ENCODE data around the gene CTDSP2. TPM values are rescaled to one million over a fixed set of nuclear protein-coding genes. Genes with fewer than 3 reads are reported as not detected.

CTDSP2 gene
- total RNA-seq, 1 experiment from 2014 or later = 44.0 TPM

DNA sequence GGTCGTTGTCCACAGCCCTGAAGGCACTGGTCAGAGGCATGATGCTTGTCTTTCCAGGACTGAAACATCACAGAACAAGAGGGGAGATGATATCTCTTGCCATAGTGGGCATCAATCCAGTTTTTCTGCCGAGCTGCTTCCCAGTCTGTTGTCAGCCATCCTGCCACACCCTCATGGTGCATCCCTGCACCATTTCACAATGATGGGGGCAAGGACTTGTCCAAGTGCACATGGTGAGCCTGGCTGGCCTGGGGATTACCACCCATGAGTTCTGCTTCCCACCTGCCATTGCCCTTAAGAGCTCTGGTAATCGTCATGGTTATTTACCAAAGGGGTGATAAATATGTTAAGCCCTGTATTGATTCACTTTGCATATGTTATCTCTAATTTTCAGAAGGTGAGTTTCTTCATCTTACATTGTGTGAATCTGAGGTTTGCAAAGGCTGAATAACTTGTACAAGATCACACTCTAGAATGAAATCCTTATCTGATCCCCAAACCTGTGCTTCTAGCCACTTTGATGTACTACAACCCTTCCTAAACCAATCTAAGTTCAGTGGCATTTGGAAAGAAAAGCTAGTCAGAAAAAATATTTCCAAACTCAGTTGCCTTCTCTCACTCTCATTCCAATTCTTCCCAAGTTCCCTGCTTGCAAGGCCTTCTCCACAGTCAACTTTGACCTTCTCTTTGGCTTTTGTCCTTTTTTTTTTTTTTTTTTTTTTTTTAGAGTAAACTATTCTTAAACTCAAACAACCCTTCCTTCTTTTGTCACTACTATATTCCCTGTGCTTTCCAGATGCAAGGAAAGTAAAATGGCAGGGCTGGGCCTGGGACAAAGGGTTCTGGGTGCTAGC, 30.3 kb downstream of the CTDSP2 start:
- no peak for DNase-seq (ENCODE audit: low read depth)

DNA sequence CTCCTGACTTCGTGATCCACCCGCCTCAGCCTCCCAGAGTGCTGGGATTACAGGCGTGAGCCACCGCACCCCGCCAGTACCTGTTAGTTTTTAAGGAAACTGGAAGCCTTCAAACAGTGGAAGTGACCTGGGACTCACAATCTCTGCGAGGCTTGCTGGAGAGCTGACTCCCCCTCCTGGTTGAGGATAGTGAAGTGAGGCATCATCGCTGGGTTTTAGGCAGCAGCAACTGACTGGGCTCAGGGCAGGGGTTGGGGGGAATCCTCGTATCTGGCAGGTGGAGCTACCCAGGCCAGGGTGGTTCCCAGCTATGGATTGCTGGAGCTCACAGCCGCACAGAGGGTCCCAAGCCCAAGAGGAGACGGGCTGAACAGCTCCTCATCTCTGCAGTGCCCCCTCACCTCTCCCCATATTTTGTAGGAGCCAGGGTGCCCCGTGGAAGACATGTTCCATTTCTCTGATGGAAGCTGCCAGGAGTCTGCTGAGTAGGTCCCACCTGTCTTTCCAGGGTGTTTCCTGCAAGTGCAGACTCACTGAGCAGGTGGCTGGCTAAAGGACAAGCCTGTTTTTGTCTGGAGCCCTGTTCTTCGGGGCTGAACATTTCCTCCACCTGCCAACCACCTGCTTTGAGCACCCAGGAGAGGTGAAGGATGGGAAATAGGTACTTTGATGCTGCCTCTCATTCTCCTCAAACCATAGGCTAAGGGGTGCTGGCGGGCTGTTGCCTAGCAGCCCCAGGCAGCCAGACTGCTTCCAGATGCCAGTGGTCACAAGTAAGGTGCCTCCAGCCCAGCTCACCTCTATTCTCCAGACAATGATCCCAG, 31.1 kb downstream of the CTDSP2 start:
- DNase-seq (ENCODE audit: low read depth) = no peak

DNA sequence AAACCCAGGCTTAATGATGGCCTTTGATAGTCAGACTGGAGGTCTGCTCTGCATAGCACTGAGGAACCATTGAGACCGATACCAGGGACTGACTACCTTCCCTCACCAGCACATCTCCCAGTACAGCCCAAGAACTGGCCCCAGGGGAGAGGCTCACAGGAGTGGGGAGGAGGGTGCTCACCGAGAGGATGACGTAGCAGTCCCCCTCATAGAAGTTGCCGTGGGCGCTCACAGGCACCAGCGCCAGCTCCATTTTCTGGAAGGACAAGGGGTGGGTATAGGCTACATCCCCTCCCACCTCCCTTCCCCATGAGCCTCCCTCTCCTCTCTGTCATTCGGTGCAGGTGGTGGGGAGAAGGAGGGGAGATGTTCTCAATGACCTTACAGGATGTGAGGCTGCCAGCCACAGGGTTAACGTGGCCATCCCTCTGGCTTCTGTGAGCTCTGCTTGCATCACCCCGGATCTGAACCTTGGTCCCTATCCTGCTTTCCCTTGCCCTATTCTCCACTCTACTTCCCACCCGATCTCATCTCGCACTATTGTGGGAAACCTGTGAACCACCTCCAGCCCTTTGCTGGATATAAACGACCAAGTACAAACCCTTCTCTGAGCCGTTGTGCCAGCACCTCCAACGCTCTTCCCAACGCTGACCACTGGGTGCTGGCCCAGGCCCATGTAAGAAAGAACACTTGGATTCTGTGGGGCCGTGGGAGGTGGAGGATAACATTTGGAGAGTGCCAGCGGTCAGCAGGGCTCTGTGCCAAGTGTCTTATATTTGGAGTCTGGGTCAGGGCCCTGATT, 32.4 kb downstream of the CTDSP2 start:
- DNase-seq (ENCODE audit: low read depth) = peak; percentile 41

DNA sequence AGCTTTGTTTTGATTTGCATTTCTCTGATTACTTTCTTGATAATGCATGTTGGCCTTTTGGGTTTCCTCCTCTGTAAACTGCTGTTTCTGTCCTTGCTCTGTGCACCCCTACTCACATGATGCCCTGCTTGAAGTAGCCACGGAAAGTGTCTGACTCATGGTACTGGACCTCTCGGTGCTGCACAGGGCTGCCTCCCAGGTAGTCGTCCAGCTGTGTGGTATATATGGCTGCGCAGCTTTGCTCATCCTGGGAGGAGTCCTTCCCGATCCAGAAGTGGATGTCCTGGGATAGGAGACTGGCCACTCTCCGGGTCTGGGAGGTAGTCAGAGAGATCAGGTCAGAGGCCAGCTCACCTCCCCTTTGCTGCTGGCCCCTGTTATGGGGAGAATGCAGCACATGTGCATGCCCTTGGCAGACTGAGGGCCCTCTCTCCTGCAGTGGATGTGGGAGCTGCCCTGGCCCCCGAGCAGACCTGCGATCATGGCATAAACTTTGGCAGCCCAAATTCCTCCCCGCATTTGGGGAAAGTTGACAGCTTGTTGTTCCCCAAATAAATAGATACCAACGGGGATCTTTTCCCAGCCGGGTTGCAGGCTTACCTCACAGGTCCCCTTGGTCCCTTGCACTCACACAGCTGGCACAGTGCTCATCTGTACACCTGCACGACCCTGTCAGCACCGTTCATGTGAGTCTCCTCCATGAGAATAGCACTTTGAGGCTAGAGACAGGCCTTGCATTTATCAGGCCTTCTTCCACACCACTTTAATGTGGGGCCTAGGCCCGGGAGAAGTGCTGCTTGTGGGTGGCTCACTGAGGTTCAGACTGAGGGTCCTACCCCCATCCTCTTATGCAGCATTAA, 33.2 kb downstream of the CTDSP2 start:
- DNase-seq (ENCODE audit: low read depth) = no peak

DNA sequence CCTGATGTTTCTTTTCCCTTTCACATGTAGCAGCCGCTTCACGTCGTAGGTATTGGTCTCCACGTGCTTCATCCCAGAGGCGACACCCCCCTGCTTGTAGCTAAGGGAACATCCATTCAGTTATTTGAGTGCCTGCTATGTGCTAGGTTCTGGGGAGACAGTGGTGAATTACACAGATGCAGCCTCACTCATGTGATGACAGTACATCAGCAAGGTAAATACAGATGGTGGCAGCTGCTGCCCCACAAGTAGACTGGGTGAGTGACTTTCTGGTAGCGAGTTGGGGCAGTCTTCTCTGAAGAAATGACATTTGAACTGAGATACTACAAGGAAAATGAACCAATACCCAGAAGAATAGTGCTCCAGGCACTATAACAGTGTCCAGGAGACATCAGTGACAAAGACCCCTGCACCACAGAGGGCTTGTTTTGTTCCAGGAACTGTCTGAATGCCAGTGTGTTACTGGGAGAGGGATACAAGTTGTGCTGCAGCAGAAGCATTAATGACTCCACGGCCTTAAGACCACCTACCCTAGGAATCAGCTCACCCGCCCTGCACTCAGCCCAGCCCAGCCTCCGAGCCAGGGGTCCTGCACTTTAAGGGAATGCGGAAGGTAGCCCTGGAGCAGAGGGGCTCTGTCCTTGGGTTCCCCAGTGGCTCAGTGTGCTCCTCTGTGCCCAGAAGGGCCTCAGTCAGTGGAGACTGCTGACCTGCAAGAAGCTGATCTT, 35.3 kb downstream of the CTDSP2 start:
- no peak for DNase-seq (ENCODE audit: low read depth)

DNA sequence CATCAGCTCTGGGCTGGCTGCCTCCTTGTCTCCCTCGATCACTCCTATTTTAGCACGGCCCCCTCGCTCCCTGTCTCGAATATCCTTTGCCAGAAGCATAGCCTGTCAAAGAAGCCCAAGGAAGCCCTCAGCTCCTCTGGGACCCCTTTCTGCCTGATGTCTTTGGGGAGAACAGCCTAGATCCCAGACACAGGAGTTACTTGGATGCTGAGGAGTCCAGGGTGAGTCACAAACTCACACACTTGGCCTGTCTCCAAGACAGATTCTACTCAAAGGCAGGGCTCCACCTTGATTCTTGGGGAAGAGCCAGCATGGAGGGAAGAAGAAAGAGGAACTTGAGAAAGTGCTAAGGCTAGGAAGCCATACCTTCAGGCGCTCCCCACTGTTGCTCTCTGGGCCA, 36.1 kb downstream of the CTDSP2 start:
- peak; percentile 64 for DNase-seq (ENCODE audit: low read depth)

DNA sequence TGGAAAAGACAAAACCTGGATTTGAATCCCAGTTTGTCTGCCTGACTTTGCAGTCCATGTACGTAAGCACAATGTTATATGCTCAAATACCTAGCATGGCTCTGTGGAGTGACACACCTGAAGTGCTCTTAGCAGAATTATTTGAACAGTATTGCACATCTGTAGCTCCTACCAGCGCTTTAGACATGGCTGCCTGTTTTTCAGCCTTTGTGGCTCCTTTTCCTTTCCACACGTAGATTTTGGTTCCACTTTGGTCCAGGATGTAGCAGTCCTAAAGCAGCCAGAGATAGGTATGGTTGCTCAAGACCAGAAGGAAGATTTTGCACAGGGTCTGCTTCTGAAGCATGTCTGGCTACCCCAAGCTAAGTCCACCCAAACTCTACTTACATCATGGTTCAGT, 37.1 kb downstream of the CTDSP2 start:
- DNase-seq (ENCODE audit: low read depth) = no peak

DNA sequence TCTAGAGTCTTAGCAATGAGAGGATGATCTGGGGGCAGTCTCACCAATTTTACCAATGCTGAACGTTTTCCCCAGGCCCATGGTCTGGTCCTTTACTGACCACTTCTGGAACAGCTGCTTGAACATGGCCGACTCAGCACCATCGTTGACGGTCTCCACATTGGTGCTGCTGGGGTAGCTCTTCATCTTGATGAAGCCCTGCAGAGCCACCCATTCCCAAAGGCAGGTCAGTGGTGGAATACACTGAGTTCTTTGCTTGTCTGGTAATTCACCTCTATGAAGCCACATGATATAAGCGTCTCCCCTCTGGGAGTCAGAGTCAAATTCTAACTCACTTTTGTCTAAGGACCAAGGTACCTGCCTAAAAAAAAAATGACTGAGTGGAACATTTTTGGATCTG, 38.2 kb downstream of the CTDSP2 start:
- no peak for DNase-seq (ENCODE audit: low read depth)

DNA sequence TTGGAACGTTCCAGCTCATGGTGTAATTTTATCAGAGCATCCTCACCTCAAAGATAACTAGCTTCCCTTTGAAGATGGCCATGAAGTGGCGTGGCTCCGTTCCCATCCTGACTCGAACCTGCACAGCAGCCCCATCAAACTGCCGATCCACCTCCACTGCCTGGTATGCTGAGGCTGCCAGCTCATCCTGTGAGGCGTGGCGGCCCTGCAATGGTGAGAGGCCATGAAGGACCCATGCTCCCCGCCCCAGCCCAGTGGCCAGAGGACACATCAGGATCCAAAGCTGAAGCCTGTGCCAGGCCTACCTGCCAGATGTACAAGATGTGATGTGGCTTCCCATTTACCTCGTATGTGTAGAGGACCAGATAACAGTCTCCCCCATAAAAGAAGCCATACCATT, 39.2 kb downstream of the CTDSP2 start:
- no peak for DNase-seq (ENCODE audit: low read depth)

DNA sequence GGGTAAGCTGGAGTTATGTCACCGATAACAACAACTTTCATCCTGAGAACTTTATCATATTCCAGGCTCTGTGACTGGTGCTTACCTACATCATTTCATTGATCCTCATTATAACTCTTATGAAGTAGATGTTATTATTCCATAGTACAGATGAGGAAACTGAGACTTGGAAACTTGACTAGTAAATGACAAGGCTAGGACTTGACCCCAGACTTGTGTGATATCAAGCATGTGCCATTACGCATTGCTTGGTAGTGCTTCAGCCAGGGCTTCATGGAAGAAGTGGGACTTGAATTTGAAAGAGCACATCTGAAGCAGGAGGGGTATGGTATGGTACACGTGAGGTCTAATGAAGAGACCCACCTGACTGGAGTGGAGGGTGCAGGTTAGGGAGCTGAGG, 39.9 kb downstream of the CTDSP2 start:
- no peak for DNase-seq (ENCODE audit: low read depth)

DNA sequence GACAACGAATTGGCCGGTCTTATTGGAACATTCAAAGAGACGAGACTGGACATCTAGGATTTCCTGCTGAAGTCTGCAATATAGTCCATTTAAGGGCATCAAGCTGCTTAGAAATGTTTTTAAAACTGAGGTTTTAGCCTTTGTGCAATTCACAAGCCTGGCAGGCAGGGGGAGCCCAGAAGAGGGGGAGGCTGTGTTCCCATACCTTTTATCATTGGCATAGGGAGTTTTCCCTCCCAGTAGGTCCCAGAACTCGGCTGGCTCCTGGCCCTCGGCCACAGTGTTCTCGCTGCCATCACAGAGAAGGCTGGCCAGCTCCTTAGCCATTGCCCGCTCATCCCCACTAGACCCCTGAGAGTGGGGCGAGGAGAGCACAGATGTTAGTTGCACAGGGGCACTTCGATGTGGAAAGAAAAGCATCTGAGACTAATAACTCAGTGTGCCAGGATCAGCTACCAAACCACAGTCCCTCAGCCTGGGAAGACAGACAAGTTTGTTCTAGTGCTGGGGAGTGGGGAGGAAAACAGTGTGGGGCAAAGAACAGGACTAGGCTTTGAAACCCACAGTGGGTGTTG, 43.1 kb downstream of the CTDSP2 start:
- peak; percentile 41 for DNase-seq (ENCODE audit: low read depth)

DNA sequence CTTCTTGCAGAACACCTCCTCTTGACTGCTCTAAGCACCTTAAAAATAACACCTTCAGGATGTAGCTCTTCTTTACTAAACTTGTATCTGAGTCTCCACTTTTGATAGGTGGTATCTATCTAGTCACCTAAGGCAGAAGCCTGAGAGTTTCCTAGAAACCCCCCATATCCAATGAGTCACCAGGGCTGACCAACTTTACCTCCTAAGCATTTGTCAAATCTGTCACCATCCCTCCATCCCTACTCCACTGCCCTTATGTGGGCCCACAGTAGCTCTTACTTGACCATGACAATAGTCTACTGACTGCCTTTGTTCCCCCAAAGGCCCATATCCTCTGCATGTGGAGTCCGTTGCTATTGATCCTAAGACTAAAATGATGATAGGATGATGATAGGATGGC, 43.9 kb downstream of the CTDSP2 start:
- DNase-seq (ENCODE audit: low read depth) = no peak

DNA sequence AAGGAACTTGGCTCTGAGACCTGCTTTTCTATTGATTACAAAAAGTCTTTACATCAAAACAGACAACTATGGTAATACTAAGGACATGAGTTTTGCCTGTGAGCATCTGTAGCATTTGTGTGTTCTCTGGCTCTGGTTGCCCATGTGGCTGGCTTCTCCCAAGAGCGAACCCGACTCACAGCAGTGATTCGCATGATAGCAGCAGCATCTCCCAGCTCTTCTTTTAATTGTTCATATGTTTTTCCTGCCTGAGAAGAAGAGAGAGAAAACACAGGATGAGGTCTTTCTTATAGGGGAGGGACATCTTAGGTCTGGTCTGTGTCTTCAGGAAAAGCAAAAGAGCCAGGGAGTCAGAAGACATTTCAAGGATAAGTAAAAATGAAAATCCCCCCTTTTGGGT, 45.6 kb downstream of the CTDSP2 start:
- DNase-seq (ENCODE audit: low read depth) = no peak

DNA sequence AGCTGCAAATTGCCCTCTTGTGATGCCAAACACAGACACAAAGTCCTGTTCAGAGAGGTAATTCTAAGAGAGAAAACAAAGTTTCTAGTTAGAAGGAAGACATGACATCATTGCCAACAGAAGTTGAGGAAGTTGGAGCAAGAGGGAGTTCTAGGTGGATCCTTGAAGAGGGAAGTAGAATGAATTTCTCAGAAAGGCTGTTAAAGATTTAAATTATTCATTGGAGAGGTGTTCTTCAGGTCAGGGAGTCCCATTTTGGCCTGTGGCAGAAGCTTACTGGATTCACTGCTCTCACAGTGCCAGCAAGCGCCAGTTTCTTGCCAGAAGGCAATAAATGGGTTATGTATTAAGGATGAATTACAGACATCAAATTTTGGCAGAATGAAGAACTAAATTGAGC, 48.6 kb downstream of the CTDSP2 start:
- DNase-seq (ENCODE audit: low read depth) = no peak

DNA sequence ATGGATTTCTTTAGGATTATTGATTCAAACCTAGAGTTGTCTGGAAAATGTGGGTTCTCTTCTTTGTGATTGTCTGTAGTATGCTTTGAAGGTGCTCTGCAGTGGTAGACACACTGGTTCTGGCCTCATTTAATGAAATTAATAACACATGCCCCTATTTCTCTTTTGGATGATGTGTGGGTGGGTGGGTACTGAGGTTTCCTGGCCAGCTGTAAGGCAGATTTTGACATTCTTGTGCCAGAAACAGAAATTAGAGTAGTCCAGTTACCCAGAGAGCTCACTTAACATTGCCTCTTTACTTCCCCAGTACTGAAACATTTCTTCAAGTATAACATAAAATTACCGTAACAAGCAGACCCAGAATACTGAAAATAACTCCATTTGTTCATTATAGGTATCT, 49.5 kb downstream of the CTDSP2 start:
- no peak for DNase-seq (ENCODE audit: low read depth)

DNA sequence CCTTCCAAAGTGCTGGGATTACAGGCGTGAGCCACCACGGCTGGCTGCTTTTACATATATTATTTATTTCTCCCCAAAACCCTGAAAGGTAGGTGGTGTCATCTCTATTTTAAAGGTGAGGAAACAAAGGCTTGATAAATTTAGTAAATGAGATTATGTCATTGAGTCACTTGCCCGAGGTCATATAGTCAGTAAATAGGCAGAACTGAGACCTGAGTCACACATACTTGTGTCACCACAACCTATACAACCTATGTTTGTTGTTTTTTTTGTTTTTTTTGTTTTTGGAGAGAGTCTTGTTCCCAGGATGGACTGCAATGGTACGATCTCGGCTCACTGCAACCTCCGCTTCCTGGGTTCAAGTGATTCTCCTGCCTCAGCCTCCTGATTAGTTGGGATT, 51.2 kb downstream of the CTDSP2 start:
- peak; percentile 61 for DNase-seq (ENCODE audit: low read depth)

DNA sequence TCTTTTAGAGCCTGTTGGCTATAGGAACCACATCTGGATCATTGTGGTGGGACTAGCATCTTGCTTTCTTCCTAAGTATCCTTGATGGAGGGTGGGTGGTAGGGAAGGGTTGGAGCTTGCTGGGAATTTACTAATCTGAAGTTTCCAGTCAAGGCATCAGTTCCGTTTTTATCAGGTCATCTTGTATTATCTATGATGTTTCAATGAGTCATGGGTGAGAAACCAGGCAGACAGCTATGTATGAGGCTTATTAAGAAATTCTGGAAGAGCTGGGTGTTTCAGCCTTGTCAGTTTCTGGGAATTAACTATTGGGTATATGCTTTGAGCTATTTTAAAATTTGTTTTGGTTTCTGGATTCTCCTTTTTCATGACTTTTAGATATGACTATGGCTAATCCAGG, 52.6 kb downstream of the CTDSP2 start:
- DNase-seq (ENCODE audit: low read depth) = peak; percentile 68

DNA sequence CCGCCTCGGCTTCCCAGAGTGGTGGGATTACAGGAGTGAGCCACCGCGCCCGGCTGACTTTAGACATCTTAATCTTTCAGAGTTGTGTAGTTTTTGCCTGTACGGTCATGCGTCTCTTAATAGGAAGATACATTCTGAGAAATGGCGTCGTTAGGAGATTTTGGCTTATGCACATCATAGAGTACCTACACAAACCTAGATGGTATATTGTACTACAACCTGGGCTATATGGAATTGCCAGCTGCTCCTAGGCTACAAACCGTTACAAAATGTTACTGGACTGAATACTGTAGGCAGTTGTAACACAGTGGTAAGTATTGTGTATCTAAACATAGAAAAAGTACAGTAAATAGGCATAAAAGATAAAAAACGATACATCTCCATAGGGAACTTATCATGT, 62.7 kb downstream of the CTDSP2 start:
- DNase-seq (ENCODE audit: low read depth) = no peak

DNA sequence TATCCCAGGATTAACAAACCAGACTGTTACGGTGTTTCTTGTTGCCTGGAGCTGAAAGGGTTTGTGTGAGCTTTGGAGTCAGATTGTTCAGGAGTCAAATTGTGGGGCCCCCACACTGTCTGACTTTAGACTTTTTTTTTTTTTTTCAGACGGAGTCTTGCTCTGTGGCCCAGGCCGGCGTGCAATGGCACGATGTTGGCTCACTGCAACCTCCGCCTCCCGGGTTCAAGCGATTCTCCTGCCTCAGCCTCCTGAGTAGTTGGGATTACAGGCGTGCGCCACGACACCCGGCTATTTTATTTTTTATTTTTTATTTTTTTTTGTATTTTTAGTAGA, 63.1 kb downstream of the CTDSP2 start:
- no peak for DNase-seq (ENCODE audit: low read depth)
